COLO829 (cell line): ENCODE measurements around the gene ZNF283.
A peak's percentile ranks its signal among the peaks of the same experiment; 100 is the strongest.

Experiments
- DNase-seq: peaks from one replicate; pipeline ENCODE4 v3.0.0; 2012; ENCODE audit warnings: low spot score

The ZNF283 gene

DNA sequence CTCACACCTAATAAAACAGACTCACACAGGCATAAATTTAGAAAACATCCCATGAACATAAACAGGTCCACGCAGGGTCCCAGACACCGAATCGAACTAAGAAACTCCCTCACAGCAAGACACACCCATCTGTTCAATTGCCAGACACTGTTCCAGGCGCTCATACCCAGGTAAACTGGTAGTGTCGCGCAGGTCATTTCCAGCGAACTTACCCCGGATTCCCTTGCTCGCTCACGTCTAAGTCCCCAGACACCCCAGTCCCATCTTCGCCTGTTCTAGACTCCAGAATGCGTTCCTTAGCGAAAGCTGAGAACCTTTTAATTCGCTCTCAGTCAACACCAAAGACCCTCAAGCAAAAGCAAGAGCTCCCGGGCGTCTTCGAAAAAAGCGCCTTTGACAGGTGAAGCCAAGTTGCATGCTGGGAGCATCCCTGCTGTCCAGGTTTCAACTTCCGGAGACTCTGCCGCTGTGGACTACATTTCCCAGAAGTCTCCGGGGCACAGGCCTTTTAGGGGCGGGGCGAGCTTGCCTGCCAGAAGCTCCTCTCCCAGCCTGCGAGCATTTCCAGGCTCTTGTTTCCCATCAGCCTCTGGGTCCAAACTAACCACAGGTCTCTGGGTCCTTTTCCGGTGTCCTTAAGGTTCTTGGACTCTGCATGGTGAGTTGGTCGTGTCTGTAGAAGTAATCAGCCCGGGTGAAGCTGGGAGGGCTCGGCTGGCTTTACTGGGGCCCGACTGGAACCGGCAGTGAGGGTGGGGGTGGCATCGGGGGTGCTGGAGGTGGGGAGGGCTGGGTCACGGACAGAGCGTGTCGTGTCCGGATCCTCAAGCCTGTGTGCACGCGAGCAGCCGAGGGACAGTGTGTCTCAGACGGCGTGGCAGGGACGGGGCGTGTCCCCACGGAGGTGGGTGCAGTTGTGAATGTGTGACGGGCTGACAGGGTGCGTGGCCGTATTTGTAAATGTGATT, at the start of gene ZNF283:
Gene ZNF283, plus strand, starts transcription at position 535 of the 968 bp plus-strand sequence. CDS start 6,184 bp downstream, outside the sequence.
- DNase-seq, result peak; percentile 82

DNA sequence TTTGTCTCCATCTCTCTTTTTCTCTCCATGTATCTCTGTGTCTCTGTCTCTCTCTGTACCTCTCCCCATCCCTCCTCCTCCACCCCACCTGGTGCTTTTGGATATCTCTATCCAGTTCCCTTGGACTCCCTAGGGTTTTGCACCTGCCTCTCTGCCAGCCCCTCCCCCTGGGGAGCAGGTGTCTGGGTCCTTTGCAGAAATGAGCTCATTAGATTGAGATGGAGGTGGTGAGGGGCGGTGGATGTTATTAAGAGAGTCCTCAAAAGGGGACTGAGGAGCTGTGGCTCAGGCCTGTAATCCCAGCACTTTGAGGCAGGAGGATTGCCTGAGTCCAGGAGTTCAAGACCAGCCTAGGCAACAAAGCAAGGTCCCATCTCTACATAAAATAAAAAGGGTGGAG, 48.5 kb upstream of the ZNF283 start:
- no peak for DNase-seq

DNA sequence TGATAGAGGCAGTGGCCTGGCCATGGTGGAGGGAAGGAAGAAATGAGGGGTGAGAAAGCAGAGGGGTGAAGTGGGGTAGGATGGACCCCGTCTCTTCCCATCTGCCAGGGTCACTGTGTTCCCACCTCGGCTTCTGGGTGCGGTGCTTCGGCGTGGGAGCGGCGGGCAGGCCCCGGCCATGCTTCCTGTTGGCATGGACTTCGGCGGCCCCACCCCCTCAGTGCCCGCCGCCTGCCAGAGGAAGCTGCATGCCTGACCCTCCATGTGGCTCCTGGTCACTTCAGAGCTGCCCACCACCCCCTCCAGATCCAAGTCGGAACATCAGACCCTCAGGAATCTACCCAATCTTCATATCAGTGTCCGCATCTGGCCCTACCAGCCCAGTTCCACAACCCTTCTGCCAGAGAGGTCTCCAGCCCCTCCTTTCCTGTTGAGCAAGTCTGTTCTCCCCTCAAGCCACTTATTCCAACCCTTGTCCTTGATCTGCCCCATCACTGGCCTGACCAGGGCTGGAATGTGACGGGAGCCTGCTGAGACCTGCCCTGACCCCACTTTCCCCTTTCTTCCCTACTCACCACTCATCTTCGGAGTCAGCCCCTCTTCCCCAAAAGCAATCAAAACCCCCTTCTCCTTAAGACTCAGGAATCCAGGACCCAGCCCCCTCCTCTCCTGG, 47.8 kb upstream of the ZNF283 start:
- no peak for DNase-seq

DNA sequence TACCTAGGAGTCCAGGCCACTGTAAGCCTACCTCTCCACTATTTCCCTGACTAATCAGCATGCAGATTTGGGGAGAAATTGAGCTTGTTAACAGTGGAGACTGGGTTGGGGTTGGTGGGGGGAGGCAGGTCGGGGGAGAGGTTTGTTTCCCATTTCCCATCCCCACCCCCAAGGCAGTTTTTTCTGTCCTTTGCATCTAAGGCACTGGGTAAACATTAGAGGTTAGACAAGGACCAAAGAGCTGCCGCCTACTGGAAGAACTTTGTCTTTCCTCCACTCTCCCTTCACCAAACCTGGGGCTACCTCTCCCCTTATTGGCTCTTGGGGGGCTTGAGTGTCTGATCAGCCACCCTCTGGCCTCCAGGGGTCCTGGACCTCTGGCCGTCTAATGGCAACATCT, 47.3 kb upstream of the ZNF283 start:
- DNase-seq, result no peak

DNA sequence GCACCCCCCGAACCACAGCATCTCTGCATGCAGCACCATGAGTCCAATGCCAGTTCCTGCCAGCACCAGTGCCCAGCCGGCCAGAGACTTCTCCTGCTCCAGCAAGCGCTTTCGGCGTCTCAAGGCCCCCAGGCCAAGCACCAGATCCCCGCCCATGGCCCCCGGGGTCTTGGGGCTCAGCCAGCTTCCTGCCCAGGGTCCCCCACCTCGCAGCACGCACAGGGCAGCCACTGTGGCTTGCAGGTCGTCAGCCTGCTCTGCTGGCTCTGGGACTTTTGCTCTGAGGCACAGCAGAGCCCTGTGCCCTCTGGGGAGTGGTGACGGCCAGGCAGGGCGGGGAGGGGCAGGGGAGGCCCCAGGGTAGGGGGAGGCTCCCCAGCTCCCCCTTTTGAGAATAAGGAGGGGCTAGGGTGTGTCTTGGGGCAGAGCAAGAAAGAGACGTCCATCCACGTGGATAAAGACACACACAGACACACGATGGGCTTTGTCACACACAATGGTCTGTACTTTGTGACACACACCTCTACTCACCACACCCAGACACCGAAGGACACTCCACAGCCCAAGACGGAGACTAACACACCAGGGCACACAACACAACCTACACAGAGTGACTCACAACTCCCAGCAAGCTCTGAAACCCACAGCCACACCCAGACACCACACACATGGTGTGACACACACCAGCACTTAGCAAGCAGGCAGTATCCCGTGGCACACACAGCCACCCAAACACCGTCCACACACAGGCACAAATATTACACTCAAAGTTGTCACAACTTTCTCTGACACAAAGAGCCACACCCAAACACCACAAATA, 46.2 kb upstream of the ZNF283 start, which contains the start of gene KCNN4:
Gene KCNN4, minus strand, starts transcription at position 268 of the 820 bp plus-strand sequence. Its CDS starts 112 bp downstream, at position 156.
- DNase-seq, result no peak

DNA sequence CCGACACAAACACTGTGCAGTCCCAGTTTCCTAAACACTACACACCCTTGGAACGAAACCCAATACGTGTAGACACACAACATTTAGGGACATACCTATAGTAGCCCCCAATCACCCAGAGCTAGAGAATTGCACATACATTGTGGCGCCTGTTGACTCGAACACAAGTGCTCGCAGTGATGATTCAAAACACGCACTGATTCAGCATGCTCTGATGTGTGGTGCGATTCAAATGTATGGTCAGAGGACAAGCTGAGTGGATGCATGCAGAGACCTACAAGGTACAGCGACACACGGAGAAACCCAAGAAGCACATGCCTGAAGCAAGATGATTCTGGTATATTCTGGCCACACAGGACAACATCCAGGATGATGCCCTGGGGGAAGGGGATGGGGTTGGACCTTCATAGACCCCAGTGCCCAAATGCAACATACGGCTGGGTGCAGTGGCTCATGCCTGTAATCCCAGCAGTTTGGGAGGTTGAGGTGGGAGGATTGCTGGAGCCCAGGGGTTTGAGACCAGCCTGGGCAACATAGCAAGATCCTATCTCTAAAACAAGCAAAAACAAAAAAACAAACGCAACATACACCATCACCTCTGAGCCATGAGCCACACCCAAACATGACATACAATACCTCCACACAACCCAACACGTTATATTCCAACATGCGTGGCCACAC, 45.4 kb upstream of the ZNF283 start:
- no peak for DNase-seq

DNA sequence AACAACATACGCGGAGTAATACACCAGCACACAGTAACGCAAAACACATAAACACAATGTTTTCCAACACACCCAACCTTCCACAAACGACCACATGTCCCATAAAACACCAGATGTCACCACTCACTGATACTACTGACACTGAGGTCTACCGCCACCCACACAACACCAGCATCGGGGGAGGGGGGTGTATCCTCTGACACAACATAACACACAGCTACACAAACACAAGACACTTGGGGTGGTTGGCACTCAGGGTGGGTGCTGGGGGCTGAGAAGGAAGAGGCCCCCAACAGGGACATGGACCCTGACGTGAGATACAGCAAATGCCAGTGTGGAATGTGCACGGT, 44.8 kb upstream of the ZNF283 start:
- no peak for DNase-seq

DNA sequence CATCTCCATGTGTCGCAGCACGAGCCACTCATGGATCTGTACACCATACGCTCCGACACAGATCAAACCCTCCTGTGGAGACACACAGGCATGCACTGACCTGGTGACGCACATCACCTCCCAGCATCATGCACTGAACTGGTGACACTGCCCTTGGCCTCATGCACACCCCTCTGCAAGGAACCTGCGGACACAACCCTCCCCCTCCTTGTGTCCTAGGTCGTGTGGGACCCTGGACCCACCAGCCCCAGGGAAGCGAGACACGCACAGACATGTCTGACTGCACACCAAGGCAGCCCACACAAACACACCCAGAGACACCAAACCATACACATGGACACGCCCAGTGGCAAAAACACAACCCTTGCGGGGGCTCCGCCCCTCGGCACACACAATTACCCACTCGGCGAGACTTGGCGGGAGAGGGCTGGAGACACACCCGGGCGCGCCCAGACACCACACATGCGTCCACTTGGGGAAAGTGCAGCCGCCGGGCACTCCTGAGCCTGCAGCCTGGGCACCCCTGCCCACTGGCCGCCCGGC, 44.4 kb upstream of the ZNF283 start:
- DNase-seq, result no peak

DNA sequence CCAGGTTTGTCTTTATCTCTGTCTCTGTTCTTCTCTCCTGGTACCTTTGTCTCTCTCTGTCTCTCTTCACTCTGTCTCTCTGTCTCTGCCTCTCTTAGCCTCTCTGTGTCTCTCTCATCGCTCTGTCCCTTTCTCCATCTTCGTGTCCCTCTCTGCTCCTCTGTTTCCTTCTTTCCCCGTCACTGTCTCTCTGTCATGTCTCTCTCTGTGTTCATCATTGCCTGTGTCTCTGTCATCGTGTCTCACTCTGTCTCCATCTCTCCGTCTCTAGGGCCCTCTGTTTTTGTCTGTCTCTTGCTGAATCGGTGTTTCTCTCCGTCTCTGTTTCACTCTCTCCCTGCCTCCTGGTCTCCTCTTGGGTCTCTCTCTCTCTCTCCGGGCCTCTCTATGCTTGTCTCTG, 43.5 kb upstream of the ZNF283 start:
- no peak for DNase-seq

DNA sequence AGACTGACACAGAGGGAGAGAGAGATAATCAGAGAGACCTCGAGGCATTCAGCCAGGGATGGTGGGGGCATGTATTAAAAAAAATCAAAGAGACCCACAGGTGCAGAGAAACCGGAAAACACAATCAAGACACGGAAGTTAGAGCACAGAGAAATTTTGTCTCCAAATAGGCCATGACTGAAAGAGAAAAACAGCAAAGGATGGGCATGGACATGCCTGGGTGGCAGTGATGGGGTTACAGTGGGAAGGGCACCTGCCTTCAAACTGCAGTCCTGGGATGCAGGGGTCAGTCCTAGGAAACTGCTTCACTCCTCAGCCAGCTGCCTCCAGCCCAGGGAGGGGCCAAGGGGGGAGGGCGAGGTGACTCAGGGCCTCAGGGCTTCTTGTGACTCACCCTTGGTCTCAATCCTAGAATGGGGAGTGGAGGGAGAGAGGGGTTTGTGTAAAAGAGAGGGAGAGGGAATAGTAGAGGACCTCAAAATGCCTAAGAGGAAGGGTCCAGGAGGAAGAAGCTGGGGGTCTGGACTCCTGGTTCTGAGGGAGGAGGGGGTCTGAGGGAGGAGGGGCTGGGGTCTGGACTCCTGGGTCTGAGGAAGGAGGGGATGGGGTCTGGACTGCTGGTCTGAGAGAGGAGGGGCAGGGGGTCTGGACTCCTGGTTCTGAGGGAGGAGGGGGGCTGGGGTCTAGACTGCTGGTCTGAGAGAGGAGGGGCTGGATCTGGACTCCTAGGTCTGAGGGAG, 42.7 kb upstream of the ZNF283 start:
- DNase-seq, result peak; percentile 63

DNA sequence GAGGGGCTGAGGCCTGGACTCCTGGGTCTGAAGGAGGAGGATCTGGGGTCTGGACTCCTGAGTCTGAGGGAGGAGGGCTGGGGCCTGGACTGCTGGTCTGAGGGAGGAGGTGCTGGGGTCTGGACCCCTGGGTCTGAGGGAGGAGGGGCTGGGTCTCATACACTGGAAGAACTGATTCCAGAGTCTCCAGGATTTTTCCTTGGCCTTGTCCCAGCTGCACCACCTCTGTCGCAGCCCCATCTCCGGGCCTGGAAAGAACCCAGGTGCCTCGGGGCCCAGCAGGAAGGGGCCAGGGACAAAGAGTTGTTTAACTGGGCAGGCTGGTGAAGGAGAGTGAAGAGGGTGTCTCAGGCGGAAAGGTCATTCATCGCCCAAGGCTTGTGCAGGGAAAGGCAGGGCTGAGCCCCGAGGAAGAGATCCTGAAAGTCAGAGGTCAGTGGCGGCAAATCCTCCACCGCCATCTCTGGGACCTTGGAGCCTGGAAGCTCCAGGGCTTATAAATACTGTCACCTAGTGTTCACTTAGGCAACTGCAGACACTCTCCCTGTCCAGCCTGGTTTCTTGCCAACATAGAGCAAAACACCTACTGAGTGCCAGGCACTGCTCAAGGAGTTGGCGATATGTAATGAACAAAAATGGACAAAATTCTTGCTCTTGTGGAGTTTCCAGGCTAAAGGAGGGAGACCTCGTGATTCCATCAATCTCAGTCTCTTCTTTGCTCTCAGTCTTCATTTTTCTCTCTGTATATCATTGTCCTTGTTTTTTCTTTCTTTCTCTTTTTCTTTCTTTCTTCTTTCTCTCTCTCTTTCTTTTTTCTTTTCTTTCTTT, 41.9 kb upstream of the ZNF283 start:
- DNase-seq, result peak; percentile 62

DNA sequence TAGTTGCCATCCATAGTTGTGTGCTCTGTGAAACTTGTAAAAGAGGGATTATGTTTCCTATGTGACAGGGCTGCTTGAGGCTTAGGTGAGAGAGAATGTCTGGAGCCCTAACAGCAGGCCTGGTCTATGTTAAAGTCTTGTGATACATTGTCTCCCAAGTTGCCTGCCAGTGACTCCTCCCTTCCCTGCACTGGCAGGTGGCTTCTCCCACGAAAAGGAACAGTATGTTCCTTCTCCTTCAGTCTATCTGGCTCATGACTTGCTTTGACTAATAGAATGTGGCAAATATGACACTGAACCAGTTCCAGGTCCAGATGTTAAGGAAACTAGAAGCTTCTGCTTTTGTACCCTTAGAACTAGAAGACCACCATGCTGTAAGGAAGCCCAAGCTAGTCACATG, 40.5 kb upstream of the ZNF283 start:
- DNase-seq, result no peak

DNA sequence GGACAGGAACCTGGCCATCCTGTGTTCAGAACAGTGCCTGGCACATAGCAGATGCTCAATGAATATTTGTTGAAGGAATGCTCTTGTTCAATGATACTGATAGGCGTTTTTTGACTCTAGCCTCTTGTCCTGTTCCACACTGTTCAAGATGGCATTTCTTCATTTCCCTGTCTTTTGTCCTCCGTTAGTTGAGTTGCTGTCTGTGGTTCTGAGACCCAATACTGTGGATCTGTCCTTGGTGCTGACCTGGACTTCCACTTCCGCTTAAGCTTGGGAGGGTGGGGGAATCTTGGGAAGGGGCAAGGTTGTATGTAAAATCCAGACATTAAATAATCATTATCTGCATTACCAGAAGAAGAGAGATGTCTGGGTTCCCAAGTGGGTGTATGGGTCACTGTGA, 38.1 kb upstream of the ZNF283 start:
- no peak for DNase-seq

DNA sequence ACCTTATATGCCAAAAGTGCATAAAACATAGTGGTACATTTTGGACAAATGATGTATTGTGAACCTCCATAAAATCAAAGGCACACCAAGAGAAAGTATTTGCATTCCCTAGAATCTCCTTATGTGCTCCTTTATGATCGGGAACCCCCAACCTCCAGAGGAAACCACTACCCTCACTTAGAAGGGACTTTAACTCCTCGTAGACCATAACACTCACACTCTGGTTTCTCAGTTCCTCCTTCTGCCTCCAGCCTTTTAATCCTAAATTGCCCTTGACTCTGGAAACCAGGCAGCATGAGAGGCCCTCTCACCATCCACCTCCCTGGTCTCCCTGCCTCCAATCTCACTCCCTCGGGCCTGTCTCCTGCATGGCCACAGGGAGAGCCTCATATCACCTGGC, 36.5 kb upstream of the ZNF283 start:
- no peak for DNase-seq

DNA sequence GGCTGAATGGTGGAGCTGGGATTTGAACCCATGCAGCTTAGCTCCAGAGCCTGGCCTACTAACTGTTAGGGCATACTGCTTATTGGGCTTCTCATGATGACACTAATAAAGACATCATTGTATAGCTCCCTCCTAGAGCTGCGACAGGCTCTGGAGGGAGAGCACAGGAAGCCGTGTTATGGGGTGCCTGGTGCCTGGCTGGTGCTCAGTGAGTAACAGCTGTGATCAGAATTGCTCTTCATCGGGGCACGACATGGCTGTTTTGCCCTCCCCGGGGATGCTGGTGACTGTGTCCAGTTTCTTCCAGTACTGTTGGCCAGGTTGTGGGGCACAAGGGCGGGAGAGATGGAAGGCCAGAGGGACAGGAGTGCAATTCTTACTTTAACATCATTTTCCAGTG, 30.0 kb upstream of the ZNF283 start:
- DNase-seq, result no peak

DNA sequence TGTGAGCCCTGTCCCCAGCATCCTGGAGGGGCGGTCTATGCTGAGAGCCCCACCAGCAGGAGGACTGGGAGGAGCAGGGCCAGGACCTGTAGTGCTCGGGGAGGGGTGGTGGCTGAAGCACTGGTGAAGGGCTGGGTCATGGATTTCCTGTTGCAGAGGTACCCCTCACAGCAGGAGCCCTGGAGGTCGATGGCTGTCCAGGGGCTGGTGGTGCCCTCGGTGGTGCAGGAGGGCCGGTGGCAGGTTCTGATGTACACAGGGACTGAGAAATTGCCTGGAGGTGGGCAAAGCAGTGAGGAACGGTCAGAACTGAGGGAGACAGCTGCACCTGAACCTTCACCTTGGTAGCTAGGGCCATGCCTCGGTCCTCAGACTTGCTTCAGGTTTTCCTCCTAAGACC, 29.6 kb upstream of the ZNF283 start:
- no peak for DNase-seq

DNA sequence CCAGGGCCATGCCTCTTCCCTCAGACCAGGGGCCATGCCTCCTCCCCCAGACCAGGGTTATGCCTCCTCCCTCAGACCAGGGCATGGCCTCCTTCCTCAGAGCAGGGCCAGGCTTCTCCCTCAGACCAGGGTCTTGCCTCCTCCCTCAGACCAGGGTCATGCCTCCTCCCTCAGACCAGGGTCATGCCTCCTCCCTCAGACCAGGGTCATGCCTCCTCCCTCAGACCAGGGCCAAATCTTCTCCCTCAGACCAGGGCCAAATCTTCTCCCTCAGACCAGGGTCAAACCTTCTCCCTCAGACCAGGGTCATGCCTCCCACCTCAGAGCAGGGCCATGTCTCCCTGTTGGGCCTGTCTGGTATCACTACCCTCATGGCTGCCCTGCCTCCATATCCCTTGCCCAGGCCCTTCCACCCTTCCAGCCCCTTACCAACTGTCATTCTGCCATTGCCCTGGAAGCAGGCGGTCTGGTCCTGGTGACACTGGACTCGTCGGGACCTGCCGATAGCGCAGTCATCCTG, 29.0 kb upstream of the ZNF283 start:
- DNase-seq, result no peak

DNA sequence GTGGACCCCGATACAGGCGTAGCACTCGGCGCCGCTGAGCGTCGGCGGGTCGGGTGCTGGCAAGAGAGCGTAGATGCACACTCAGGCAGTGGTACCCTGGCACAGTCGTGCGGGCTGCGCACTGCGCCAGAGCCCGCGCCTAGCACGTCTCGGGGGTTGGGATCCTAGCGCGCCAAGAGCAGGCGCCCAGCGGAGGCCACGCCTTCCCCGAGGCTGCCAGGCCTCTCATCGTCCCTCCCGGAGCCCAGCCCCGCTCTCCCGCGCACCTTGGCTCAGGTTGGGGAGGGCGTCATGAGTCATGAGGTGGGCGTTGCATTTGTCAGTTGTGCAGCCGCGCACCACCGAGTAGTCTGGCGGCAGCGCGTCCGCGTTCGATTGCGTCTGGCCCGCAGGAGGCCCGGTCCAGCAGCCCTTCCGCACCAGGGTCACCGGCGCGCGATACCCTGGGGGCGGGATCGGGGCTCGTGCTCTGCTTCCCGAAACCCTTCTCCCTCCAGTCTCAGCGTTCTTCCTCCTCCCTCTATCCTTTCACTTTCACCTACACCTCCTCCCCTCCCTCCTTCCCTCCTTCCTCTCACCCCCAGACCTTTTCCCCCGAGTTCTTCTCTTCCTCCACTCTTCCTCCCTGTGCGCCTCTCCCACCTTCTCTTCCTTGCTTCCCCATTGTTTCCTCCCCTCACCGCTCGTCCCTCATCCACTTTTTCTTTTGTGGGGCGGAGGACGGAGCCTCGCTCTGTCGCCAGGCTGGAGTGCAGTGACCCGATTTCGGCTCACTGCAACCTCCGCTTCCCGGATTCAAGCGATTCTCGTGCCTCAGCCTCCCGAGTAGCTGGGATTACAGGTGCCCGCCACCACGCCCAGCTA, 28.3 kb upstream of the ZNF283 start:
- DNase-seq, result no peak
